Measurements from ENCODE around the gene ATN1. TPM values are rescaled to one million over a fixed set of nuclear protein-coding genes. Genes with fewer than 3 reads are reported as not detected.

ATN1 gene
- total RNA-seq, 1 experiment from 2014 or later = 126 TPM

- no peaks in the 10 kb centered on the region for H3K9me3 ChIP-seq
- peaks cover 15% of the 10 kb centered on the region for H3K4me1 ChIP-seq
- Mint-ChIP-seq H3K4me3 (ENCODE audit: unreplicated experiment) (no peak overlapping the region), H3K9me3 (ENCODE audit: unreplicated experiment) (no peaks in the 10 kb centered on the region), H3K27ac (ENCODE audit: unreplicated experiment) (no peak overlapping the region), H3K36me3 (ENCODE audit: insufficient read depth, unreplicated experiment) (peaks cover 25% of the 10 kb centered on the region), H3K27me3 (ENCODE audit: insufficient read depth, unreplicated experiment) (no peaks in the 10 kb centered on the region), H3K4me1 (ENCODE audit: low read depth, unreplicated experiment) (peaks cover 1% of the 10 kb centered on the region)
- H3K27me3 ChIP-seq (replicated peaks; ENCODE audit: control insufficient read depth, insufficient read depth, low read length) = no peaks in the 10 kb centered on the region
- BruUV-seq (replicated peaks) = no TSS peak
- ChIA-PET POLR2A (no interaction called here), CTCF (interaction anchor here (0.6 to 1.7 kb wide), 2 partner anchors 25 to 52 kb away, joined by 3 to 5 read pairs; no protein-coding TSS in a partner anchor)
- intact Hi-C loops (cut with micrococcal nuclease; ENCODE audit: unreplicated experiment) = no loop called here
- no peak overlapping the region for H3K4me3 ChIP-seq (ENCODE audit: low read depth, low read length)
- H3K36me3 ChIP-seq (ENCODE audit: control insufficient read depth, insufficient read depth, low read length) = no peaks in the 10 kb centered on the region
- DNase-seq = no peak
- TF ChIP-seq CTCF (IDR thresholded peaks at IDR 0.05; ENCODE audit: insufficient read depth in 1 of 2, low read depth in 1 of 2, low read length in 1 of 2, severe bottlenecking in 1 of 2, unreplicated experiment in 1 of 2) = no peak
These were observed 33.4 kb upstream of the ATN1 start for GRCh38 chr12:6894321-6894720.

DNA sequence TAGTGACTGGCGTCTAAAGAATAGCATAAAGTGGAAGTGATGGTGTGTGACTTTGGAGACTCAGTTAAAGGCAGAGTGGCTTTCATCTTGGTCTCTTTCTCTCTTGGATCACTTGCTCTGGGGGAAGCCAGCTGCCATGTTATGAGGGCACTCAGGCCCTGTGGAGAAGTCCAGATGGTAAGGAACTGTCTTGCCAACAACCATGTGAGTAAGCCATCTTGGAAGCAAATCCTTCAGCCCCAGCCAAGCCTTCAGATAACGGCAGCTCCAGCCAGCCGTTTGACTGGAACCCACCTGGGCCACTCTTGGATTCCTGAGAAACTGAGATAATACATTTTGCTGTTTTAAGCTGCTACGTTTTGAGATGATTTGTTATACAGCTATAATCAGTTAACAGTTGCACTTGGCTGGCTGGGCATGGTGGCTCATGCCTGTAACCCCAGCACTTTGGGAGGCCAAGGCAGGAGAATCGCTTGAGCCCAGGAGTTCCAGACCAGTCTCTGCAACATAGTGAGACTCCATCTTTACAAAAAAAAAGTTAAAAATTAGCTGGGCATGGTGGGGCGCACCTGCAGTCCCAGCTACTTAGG lies 30.8 kb upstream of the ATN1 start:
- Histone ChIP-seq H3K4me3 (ENCODE audit: low read depth, low read length) (no peak overlapping the region), H3K36me3 (ENCODE audit: control insufficient read depth, insufficient read depth, low read length) (no peaks in the 10 kb centered on the region), H3K9me3 (no peaks in the 10 kb centered on the region), H3K27me3 (replicated peaks; ENCODE audit: control insufficient read depth, insufficient read depth, low read length) (no peaks in the 10 kb centered on the region), H3K4me1 (no peaks in the 10 kb centered on the region)
- BruUV-seq (replicated peaks) = no TSS peak
- no peaks in the 10 kb centered on the region for H3K27me3 Mint-ChIP-seq (ENCODE audit: insufficient read depth, unreplicated experiment)
- ChIA-PET POLR2A (no interaction called here), CTCF (interaction anchor here (0.8 kb wide), 1 partner anchor 28 kb away, joined by 4 read pairs; no protein-coding TSS in a partner anchor)
- no peaks in the 10 kb centered on the region for H3K9me3 Mint-ChIP-seq (ENCODE audit: unreplicated experiment)
- no peak overlapping the region for H3K27ac Mint-ChIP-seq (ENCODE audit: unreplicated experiment)
- no peaks in the 10 kb centered on the region for H3K36me3 Mint-ChIP-seq (ENCODE audit: insufficient read depth, unreplicated experiment)
- no peak for DNase-seq
- no peak overlapping the region for H3K4me3 Mint-ChIP-seq (ENCODE audit: unreplicated experiment)
- intact Hi-C loops (cut with micrococcal nuclease; ENCODE audit: unreplicated experiment) = no loop called here
- no peak for TF ChIP-seq CTCF (IDR thresholded peaks at IDR 0.05; ENCODE audit: insufficient read depth in 1 of 2, low read depth in 1 of 2, low read length in 1 of 2, severe bottlenecking in 1 of 2, unreplicated experiment in 1 of 2)
- peaks cover 6% of the 10 kb centered on the region for H3K4me1 Mint-ChIP-seq (ENCODE audit: low read depth, unreplicated experiment)

GRCh38 chr12:6899427-6899826 lies 28.3 kb upstream of the ATN1 start:
- H3K4me1 ChIP-seq = peaks cover 15% of the 10 kb centered on the region
- Mint-ChIP-seq H3K4me3 (ENCODE audit: unreplicated experiment) (no peak overlapping the region), H3K9me3 (ENCODE audit: unreplicated experiment) (no peaks in the 10 kb centered on the region), H3K27ac (ENCODE audit: unreplicated experiment) (no peak overlapping the region), H3K27me3 (ENCODE audit: insufficient read depth, unreplicated experiment) (no peaks in the 10 kb centered on the region), H3K36me3 (ENCODE audit: insufficient read depth, unreplicated experiment) (no peaks in the 10 kb centered on the region), H3K4me1 (ENCODE audit: low read depth, unreplicated experiment) (peaks cover 14% of the 10 kb centered on the region)
- no peak overlapping the region for H3K4me3 ChIP-seq (ENCODE audit: low read depth, low read length)
- TF ChIP-seq CTCF (IDR thresholded peaks at IDR 0.05; ENCODE audit: insufficient read depth in 1 of 2, low read depth in 1 of 2, low read length in 1 of 2, severe bottlenecking in 1 of 2, unreplicated experiment in 1 of 2) = no peak
- no peaks in the 10 kb centered on the region for H3K36me3 ChIP-seq (ENCODE audit: control insufficient read depth, insufficient read depth, low read length)
- ChIA-PET CTCF (no interaction called here), POLR2A (no interaction called here)
- intact Hi-C loops (cut with micrococcal nuclease; ENCODE audit: unreplicated experiment) = no loop called here
- no peaks in the 10 kb centered on the region for H3K9me3 ChIP-seq
- no peak for DNase-seq
- H3K27me3 ChIP-seq (replicated peaks; ENCODE audit: control insufficient read depth, insufficient read depth, low read length) = no peaks in the 10 kb centered on the region
- BruUV-seq (replicated peaks) = no TSS peak
